NCI-H2227 (cell line): ENCODE results near the gene GAS6.

Experiments used
- DNase-seq: peaks from one replicate; lab custom pipeline; 2025; ENCODE audit not compliant: unreplicated experiment; lab: John Stamatoyannopoulos, UW

Gene GAS6

GRCh38 chr13:113888701-113889330, 24.9 kb upstream of the GAS6 start:
- DNase-seq = no peak

GRCh38 chr13:113887700-113888201, 23.9 kb upstream of the GAS6 start:
- DNase-seq = no peak

GRCh38 chr13:113886561-113887112, 22.8 kb upstream of the GAS6 start:
- DNase-seq = no peak

- no peak for DNase-seq
Measured at GRCh38 chr13:113884821-113885220, 20.9 kb upstream of the GAS6 start.

GRCh38 chr13:113883921-113884804, 20.3 kb upstream of the GAS6 start:
- DNase-seq = no peak

GRCh38 chr13:113883314-113883811, 19.5 kb upstream of the GAS6 start:
- DNase-seq = no peak

- DNase-seq = no peak
Measured at GRCh38 chr13:113882716-113883115, 18.8 kb upstream of the GAS6 start.

- no peak for DNase-seq
Measured at GRCh38 chr13:113882267-113882630, 18.4 kb upstream of the GAS6 start.

GRCh38 chr13:113881614-113882266, 17.9 kb upstream of the GAS6 start:
- no peak for DNase-seq

- DNase-seq = no peak
Measured at GRCh38 chr13:113880651-113881611, 17.1 kb upstream of the GAS6 start.

- DNase-seq = no peak
Measured at GRCh38 chr13:113879494-113880360, 15.9 kb upstream of the GAS6 start.

GRCh38 chr13:113879017-113879416, 15.1 kb upstream of the GAS6 start:
- no peak for DNase-seq

- DNase-seq = no peak
Measured at GRCh38 chr13:113877149-113877990, 13.5 kb upstream of the GAS6 start.

GRCh38 chr13:113876346-113877148, 12.7 kb upstream of the GAS6 start:
- no peak for DNase-seq

GRCh38 chr13:113875837-113876281, 12.0 kb upstream of the GAS6 start:
- DNase-seq = no peak

GRCh38 chr13:113875429-113875815, 11.5 kb upstream of the GAS6 start:
- DNase-seq = no peak
